Mucosa of descending colon (tissue), 3 donors: ENCODE measurements around the gene ESRP2. TPM values are rescaled to one million over a fixed set of nuclear protein-coding genes. Genes with fewer than 3 reads are reported as not detected.

Experiments used
- ATAC-seq: fragments of 200-7000 bp; cut with Tn5 transposase; one replicate; pipeline ENCODE4 v1.9.1; 2020; ENCODE audit warnings: mild to moderate bottlenecking, moderate library complexity
- DNase-seq, 3 donors: peaks; one replicate each; pipeline ENCODE4 v3.0.0-alpha.2; 2020
- H3K36me3 ChIP-seq: fragments of 200-600 bp; one replicate; pipeline ENCODE4 v1.8.0; 2021; ENCODE audit warnings: low read depth, mild to moderate bottlenecking
- H3K4me1 ChIP-seq: fragments of 200-600 bp; one replicate; pipeline ENCODE4 v1.8.0; 2021; ENCODE audit warnings: low read depth, mild to moderate bottlenecking
- H3K4me3 ChIP-seq: fragments of 200-600 bp; one replicate; pipeline ENCODE4 v1.8.0; 2021; ENCODE audit warnings: mild to moderate bottlenecking
- H3K9me3 ChIP-seq: fragments of 200-600 bp; one replicate; pipeline ENCODE4 v1.8.0; 2021; ENCODE audit warnings: mild to moderate bottlenecking
- CTCF ChIP-seq: fragments of 200-600 bp; IDR thresholded peaks from one replicate; pipeline ENCODE4 v1.8.0; 2022; ENCODE audit warnings: antibody characterized with exemption, mild to moderate bottlenecking
- intact Hi-C, 2 donors: fragments of 100-400 bp; cut with DNase I in 1 of 2; cut with micrococcal nuclease in 1 of 2; formaldehyde crosslinking; loops; one replicate each; pipeline versions ENCODE4 v1.11.0 to v1.11.1; 2022; cut with DNase I, micrococcal nuclease
- total RNA-seq, 3 donors: library from RNA; stranded (reverse); fragmentation: NEBNext Ultra II Directional in 2 of 3; extraction: Animal tissue kit (Norgen Biotek cat#: 25700) in 2 of 3; gene quantifications; one replicate each; pipeline versions ENCODE4 v1.2.1 to v1.2.4, GENCODE V29; 2021 to 2023
- donor health status: DM: no; HTN: no; CAD: no; lungs with moderate emphysema.
- donor health status: DM: no; HTN: no; CAD: no.
- donor health status: DM: no; HTN: yes; CAD: no.

Gene ESRP2
- total RNA-seq, 3 donors from 2014 or later: 46.6 to 125 (median 94.5) TPM

- Histone ChIP-seq H3K4me3 (no peak overlapping the region), H3K9me3 (no peaks in the 10 kb centered on the region), H3K4me1 (no peaks in the 10 kb centered on the region), H3K36me3 (no peaks in the 10 kb centered on the region)
- intact Hi-C loops: no loop called here
- ATAC-seq: no peak
- no peak for TF ChIP-seq CTCF
- DNase-seq: no peak
These were observed 45.8 kb downstream of the ESRP2 start for GRCh38 chr16:68190081-68190480.

- TF ChIP-seq CTCF: no peak
- no peak for DNase-seq
- no peaks in the 10 kb centered on the region for H3K9me3 ChIP-seq
- intact Hi-C loops: no loop called here
- H3K4me3 ChIP-seq: no peak overlapping the region
- H3K4me1 ChIP-seq: no peaks in the 10 kb centered on the region
- H3K36me3 ChIP-seq: no peaks in the 10 kb centered on the region
- no peak for ATAC-seq
These were observed 47.8 kb downstream of the ESRP2 start for GRCh38 chr16:68188170-68188569.

- no peak overlapping the region for H3K4me3 ChIP-seq
- H3K36me3 ChIP-seq: no peaks in the 10 kb centered on the region
- intact Hi-C loops: no loop called here
- no peaks in the 10 kb centered on the region for H3K4me1 ChIP-seq
- ATAC-seq (no peak), DNase-seq (no peak)
- H3K9me3 ChIP-seq: no peaks in the 10 kb centered on the region
- no peak for TF ChIP-seq CTCF
These were observed 48.4 kb downstream of the ESRP2 start for GRCh38 chr16:68187505-68187904.

GRCh38 chr16:68186877-68187276, 49.0 kb downstream of the ESRP2 start:
- no peak for ATAC-seq
- intact Hi-C loops: no loop called here
- TF ChIP-seq CTCF: no peak

GRCh38 chr16:68183046-68183445, 52.9 kb downstream of the ESRP2 start:
- intact Hi-C loops: no loop called here
- TF ChIP-seq CTCF: no peak
- Histone ChIP-seq H3K36me3 (no peaks in the 10 kb centered on the region), H3K9me3 (no peaks in the 10 kb centered on the region), H3K4me3 (no peak overlapping the region), H3K4me1 (no peaks in the 10 kb centered on the region)
- DNase-seq: no peak
- no peak for ATAC-seq

More at GRCh38 chr16:68186877-68187276, 49.0 kb downstream of the ESRP2 start:
- Histone ChIP-seq H3K36me3 (no peaks in the 10 kb centered on the region), H3K4me1 (no peaks in the 10 kb centered on the region), H3K4me3 (no peak overlapping the region), H3K9me3 (no peaks in the 10 kb centered on the region)
- no peak for DNase-seq

GRCh38 chr16:68179855-68180254, 56.1 kb downstream of the ESRP2 start:
- ATAC-seq (no peak), DNase-seq (no peak)
- Histone ChIP-seq H3K4me3 (no peak overlapping the region), H3K4me1 (no peaks in the 10 kb centered on the region), H3K36me3 (no peaks in the 10 kb centered on the region), H3K9me3 (no peaks in the 10 kb centered on the region)
- TF ChIP-seq CTCF: no peak
- intact Hi-C loops: no loop called here
